ENCODE measurements around the gene ZC3H12A. TPM values are rescaled to one million over a fixed set of nuclear protein-coding genes. Genes with fewer than 3 reads are reported as not detected.

The ZC3H12A gene
- 3.1 and 5.8 TPM in 2 replicates for total RNA-seq

GRCh38 chr1:37474046-37474696 is at the start of gene ZC3H12A:
Gene ZC3H12A, plus strand, starts transcription at chr1:37474580. Its CDS starts 917 bp downstream, at chr1:37475497.

DNA sequence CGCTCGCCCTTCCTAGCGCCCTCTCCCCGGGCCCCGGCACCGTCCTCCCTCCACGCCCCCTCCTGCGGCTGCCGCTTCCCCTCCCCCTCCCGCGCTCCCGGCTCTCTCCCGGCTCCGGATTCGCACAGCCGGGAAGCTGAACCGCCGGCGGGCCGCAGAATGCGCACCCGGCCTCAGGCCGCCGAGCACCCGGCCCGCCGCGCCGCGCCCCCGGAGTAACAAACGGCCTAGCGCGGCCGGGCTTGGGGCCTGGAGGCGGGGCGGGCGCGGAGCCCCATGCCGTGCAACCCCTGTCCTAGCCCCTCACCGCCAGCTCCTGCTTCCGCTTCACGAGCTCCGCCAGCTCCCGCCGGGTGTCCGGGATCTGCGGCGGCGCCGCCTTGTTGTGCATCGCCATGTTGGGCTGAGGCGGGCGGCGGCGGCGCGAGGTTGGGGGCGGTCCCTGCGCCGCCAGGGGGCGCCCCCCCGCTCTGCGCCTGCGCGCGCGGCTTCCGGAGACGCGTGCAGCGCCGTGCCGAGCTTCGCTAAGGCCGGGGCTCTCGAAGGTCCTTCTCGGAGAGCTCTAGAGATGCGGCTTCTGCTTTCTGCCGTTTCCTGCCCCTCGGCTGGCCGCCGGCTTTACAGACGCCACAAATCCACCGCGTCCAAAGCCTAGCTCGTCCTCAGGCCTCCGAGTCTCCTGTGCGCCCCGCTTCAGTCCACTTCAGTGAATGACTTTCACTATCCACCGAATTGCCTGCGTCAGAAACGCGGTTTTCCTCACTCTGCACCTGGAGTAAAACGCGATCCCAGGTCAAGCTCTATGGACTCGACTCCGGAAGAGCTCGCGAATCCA is 40.2 kb downstream of the ZC3H12A start, which contains the start of gene MEAF6:
TSS of gene MEAF6 (minus strand) at position 417 of the 835 bp plus-strand sequence. CDS start at position 397, 20 bp downstream.

Other genes starting within 250 kb of the ZC3H12A start
- gene MEAF6, start 40.2 kb downstream of the ZC3H12A start, total RNA-seq = 37.0 and 47.2 TPM in 2 replicates
- 14.4 and 14.8 TPM in 2 replicates for gene SNIP1, start 79.7 kb downstream of the ZC3H12A start, total RNA-seq
- 1.5 and 3.1 TPM in 2 replicates for gene DNALI1, start 82.4 kb downstream of the ZC3H12A start, total RNA-seq
- gene GNL2, start 121.4 kb downstream of the ZC3H12A start, total RNA-seq = 84.1 and 88.0 TPM in 2 replicates
- not detected in 2 replicates for gene RSPO1, start 160.3 kb downstream of the ZC3H12A start, total RNA-seq
- 4.8 and 10.1 TPM in 2 replicates for gene CDCA8, start 217.9 kb downstream of the ZC3H12A start, total RNA-seq

All from endothelial cell of coronary artery (primary cell).